DOHH2 (cell line): Measurements from ENCODE around the gene MED14.

ENCODE experiments used
- H3F3A ChIP-seq: fragments of 200-600 bp; sonication (generic), shearing (Covaris generic); 2 replicates; pipeline ENCODE4 v1.6.0; 2016; ENCODE audit warnings: antibody characterized with exemption, mild to moderate bottlenecking; ENCODE audit not compliant: control insufficient read depth, insufficient read depth
- H3K27ac ChIP-seq: fragments of 200-600 bp; sonication (generic); 2 replicates; pipeline ENCODE4 v1.5.1; 2014; ENCODE audit warnings: low read depth, mild to moderate bottlenecking, low read length, moderate library complexity
- H3K27me3 ChIP-seq: fragments of 200-600 bp; sonication (generic); 2 replicates; pipeline ENCODE4 v1.6.1; 2014; ENCODE audit warnings: mild to moderate bottlenecking, low read length, mixed read lengths; ENCODE audit not compliant: control insufficient read depth
- H3K36me3 ChIP-seq: fragments of 200-600 bp; sonication (generic); 2 replicates; pipeline ENCODE4 v1.6.1; 2014; ENCODE audit warnings: mild to moderate bottlenecking, low read length, moderate library complexity, mixed read lengths; ENCODE audit not compliant: control insufficient read depth
- H3K4me1 ChIP-seq: fragments of 200-600 bp; sonication (generic); 2 replicates; pipeline ENCODE4 v1.6.1; 2014; ENCODE audit warnings: mild to moderate bottlenecking, low read length, mixed read lengths; ENCODE audit not compliant: control insufficient read depth
- H3K4me2 ChIP-seq: fragments of 200-600 bp; sonication (generic); 2 replicates; pipeline ENCODE4 v1.6.0; 2014; ENCODE audit warnings: mild to moderate bottlenecking, low read length, moderate library complexity
- H3K4me3 ChIP-seq: fragments of 200-600 bp; sonication (generic); 2 replicates; pipeline ENCODE4 v1.5.1; 2014; ENCODE audit warnings: mild to moderate bottlenecking, low read length, mixed read lengths
- H3K79me2 ChIP-seq: fragments of 200-600 bp; sonication (generic); 2 replicates; pipeline ENCODE4 v1.6.1; 2014; ENCODE audit warnings: mild to moderate bottlenecking, low read length, mixed read lengths; ENCODE audit not compliant: control insufficient read depth
- H3K9me2 ChIP-seq: fragments of 200-600 bp; sonication (generic); replicated peaks from 2 replicates; pipeline ENCODE4 v1.6.1; 2014; ENCODE audit warnings: mild to moderate bottlenecking, low read length, mixed read lengths; ENCODE audit not compliant: control insufficient read depth
- H3K9me3 ChIP-seq: fragments of 200-600 bp; sonication (generic); 2 replicates; pipeline ENCODE4 v1.6.1; 2014; ENCODE audit warnings: antibody characterized with exemption, low read length, mixed read lengths; ENCODE audit not compliant: control insufficient read depth, insufficient read depth
- H4K20me1 ChIP-seq: fragments of 200-600 bp; sonication (generic); 2 replicates; pipeline ENCODE4 v1.6.0; 2014; ENCODE audit warnings: low read depth, mild to moderate bottlenecking, antibody characterized with exemption, low read length, moderate library complexity; ENCODE audit not compliant: control insufficient read depth, insufficient read depth
- CTCF ChIP-seq: fragments of 200-600 bp; sonication (generic); IDR thresholded peaks from one replicate; pipeline ENCODE4 v1.5.1; 2014; ENCODE audit warnings: antibody characterized with exemption, mild to moderate bottlenecking, low read depth, low read length; ENCODE audit not compliant: poor library complexity, severe bottlenecking
- EZH2phosphoT487 ChIP-seq: fragments of 200-600 bp; sonication (generic); IDR thresholded peaks from 2 replicates; pipeline ENCODE4 v1.6.1; 2017; ENCODE audit warnings: borderline replicate concordance, mild to moderate bottlenecking, antibody characterized with exemption, low read length, moderate library complexity, mixed read lengths

The MED14 gene

GRCh38 chrX:40623139-40623536, 112.2 kb downstream of the MED14 start, which contains the start of gene MPC1L:
Gene MPC1L (plus strand): TSS chrX:40623428. CDS start chrX:40623566, 138 bp downstream.
- no peaks in the 10 kb centered on the region for H3K36me3 ChIP-seq
- TF ChIP-seq CTCF (no peak), EZH2phosphoT487 (no peak)
- no peaks in the 10 kb centered on the region for H3K79me2 ChIP-seq
- no peaks in the 10 kb centered on the region for H3K27me3 ChIP-seq
- H3F3A ChIP-seq: no peaks in the 10 kb centered on the region
- H3K9me2 ChIP-seq: no peaks in the 10 kb centered on the region
- no peaks in the 10 kb centered on the region for H3K9me3 ChIP-seq
- H4K20me1 ChIP-seq: no peaks in the 10 kb centered on the region
- H3K4me1 ChIP-seq: no peaks in the 10 kb centered on the region
- H3K4me3 ChIP-seq: no peak within 1 kb of the TSS
- no peak within 1 kb of the TSS for H3K27ac ChIP-seq
- H3K4me2 ChIP-seq: no peak within 1 kb of the TSS

- Histone ChIP-seq H3K9me3 (no peaks in the 10 kb centered on the region), H3F3A (no peaks in the 10 kb centered on the region), H3K79me2 (no peaks in the 10 kb centered on the region), H3K27me3 (no peaks in the 10 kb centered on the region), H3K36me3 (no peaks in the 10 kb centered on the region), H3K4me1 (no peaks in the 10 kb centered on the region), H3K4me3 (no peak overlapping the region), H3K27ac (no peak overlapping the region), H4K20me1 (no peaks in the 10 kb centered on the region), H3K4me2 (no peak overlapping the region), H3K9me2 (no peaks in the 10 kb centered on the region)
- TF ChIP-seq CTCF: no peak
- TF ChIP-seq EZH2phosphoT487: no peak
Observed at GRCh38 chrX:40622479-40623138, 112.7 kb downstream of the MED14 start.

- H4K20me1 ChIP-seq: no peaks in the 10 kb centered on the region
- H3K27me3 ChIP-seq: no peaks in the 10 kb centered on the region
- H3K79me2 ChIP-seq: no peaks in the 10 kb centered on the region
- H3K9me3 ChIP-seq: no peaks in the 10 kb centered on the region
- H3K4me2 ChIP-seq: no peak overlapping the region
- H3K27ac ChIP-seq: no peak overlapping the region
- H3F3A ChIP-seq: no peaks in the 10 kb centered on the region
- no peak overlapping the region for H3K4me3 ChIP-seq
- TF ChIP-seq CTCF: no peak
- TF ChIP-seq EZH2phosphoT487: no peak
- no peaks in the 10 kb centered on the region for H3K36me3 ChIP-seq
- H3K4me1 ChIP-seq: no peaks in the 10 kb centered on the region
- H3K9me2 ChIP-seq: no peaks in the 10 kb centered on the region
Observed at GRCh38 chrX:40617566-40617965, 117.8 kb downstream of the MED14 start.
